Spleen (tissue), 13 donors: Measurements from ENCODE around the gene OR14K1. TPM values are rescaled to one million over a fixed set of nuclear protein-coding genes. Genes with fewer than 3 reads are reported as not detected.
"Not testable (repeated sequence)": the region's sequence is repeated elsewhere in the genome, so short reads cannot be mapped to it uniquely, and the experiment has no call there.

Source experiments
- DNase-seq: peaks from one replicate; pipeline ENCODE4 v3.0.0-alpha.2; 2020
- H3K27ac ChIP-seq, 8 donors: fragments of 200-600 bp; sonication (generic) in 7 of 8; 1 replicate in 4 of 8; 2 replicates in 4 of 8; pipeline versions ENCODE4 v1.5.0 to v1.8.0; 2016 to 2021; ENCODE audit warnings: inconsistent platforms in 4 of 8, mild to moderate bottlenecking in 4 of 8, moderate library complexity in 1 of 8
- H3K27me3 ChIP-seq, 7 donors: fragments of 200-600 bp; sonication (generic) in 6 of 7; replicated peaks in 1 of 7; 1 replicate in 4 of 7; 2 replicates in 3 of 7; pipeline versions ENCODE4 v1.5.0 to v1.8.0; 2016 to 2021; ENCODE audit warnings: inconsistent platforms in 3 of 7, mild to moderate bottlenecking in 1 of 7
- H3K36me3 ChIP-seq, 6 donors: fragments of 200-600 bp; sonication (generic) in 5 of 6; 1 replicate in 4 of 6; 2 replicates in 2 of 6; pipeline versions ENCODE4 v1.5.0 to v1.8.0; 2016 to 2021; ENCODE audit warnings: inconsistent platforms in 2 of 6
- H3K4me1 ChIP-seq, 6 donors: fragments of 200-600 bp; sonication (generic) in 5 of 6; 1 replicate in 3 of 6; 2 replicates in 3 of 6; pipeline versions ENCODE4 v1.5.0 to v1.8.0; 2016 to 2021; ENCODE audit warnings: inconsistent platforms in 3 of 6
- H3K4me3 ChIP-seq, 8 donors: fragments of 200-600 bp; sonication (generic) in 7 of 8; 1 replicate in 4 of 8; 2 replicates in 4 of 8; pipeline versions ENCODE4 v1.5.0 to v1.8.0; 2016 to 2021; ENCODE audit warnings: inconsistent platforms in 4 of 8, mild to moderate bottlenecking in 4 of 8, moderate library complexity in 2 of 8
- H3K9me3 ChIP-seq, 8 donors: fragments of 200-600 bp; sonication (generic) in 7 of 8; 1 replicate in 4 of 8; 2 replicates in 4 of 8; pipeline versions ENCODE4 v1.5.0 to v1.8.0; 2016 to 2021; ENCODE audit warnings: inconsistent platforms in 4 of 8
- CTCF ChIP-seq, 11 experiments: fragments of 200-600 bp in 7 of 11; fragments of 450-650 bp in 4 of 11; sonication (generic) in 4 of 11; IDR thresholded peaks in 8 of 11; conservative IDR thresholded peaks in 3 of 11; 1 replicate in 7 of 11; 2 replicates in 4 of 11; pipeline versions ENCODE4 v1.4.0 to v1.8.0; 2016 to 2021; ENCODE audit warnings: antibody characterized with exemption in 11 of 11, inconsistent platforms in 4 of 11, mild to moderate bottlenecking in 1 of 11
- POLR2A ChIP-seq, 3 donors: fragments of 450-650 bp; IDR thresholded peaks; one replicate each; pipeline ENCODE4 v1.5.1; 2017; ENCODE audit warnings: antibody characterized with exemption in 3 of 3, mild to moderate bottlenecking in 1 of 3
- POLR2AphosphoS5 ChIP-seq, 3 donors: sonication (generic); formaldehyde crosslinking; IDR thresholded peaks; one replicate each; pipeline ENCODE4 v1.5.1; 2017; ENCODE audit warnings: antibody characterized with exemption in 3 of 3
- WGBS, 5 donors: extraction: QIAGEN DNeasy Blood & Tissue Kit in 3 of 5; methylation state at CpG; one replicate each; pipeline versions ENCODE4 v1.1.5 to v1.1.7; 2013 to 2018; 5-methylcytosine and 5-hydroxymethylcytosine counted together
- intact Hi-C: fragments of 100-400 bp; cut with DNase I; formaldehyde crosslinking; loops from one replicate; pipeline ENCODE4 v1.15.0; 2023; ENCODE audit warnings: low total_unique reads
- long read RNA-seq, 2 donors: transcript quantifications; one replicate each; lab custom pipeline, GENCODE V29; 2026
- polyA plus RNA-seq, 3 donors: library from polyadenylated mRNA; stranded (reverse); fragments of 200-250 nt; gene quantifications; one replicate each; pipeline ENCODE4 v1.2.1, GENCODE V29; 2013
- total RNA-seq, 7 donors: library from RNA; depleted of rRNA in 3 of 7; stranded (reverse); fragments of >200 nt in 3 of 7; fragmentation: NEBNext Ultra II Directional in 4 of 7; extraction: Animal tissue kit (Norgen Biotek cat#: 25700) in 4 of 7; gene quantifications; one replicate each; pipeline versions ENCODE4 v1.1.0 to v1.2.1, GENCODE V29; 2016 to 2021
- donor health status: healthy with polysubstance abuse.
- donor health status: DM: no; HTN: no; CAD: no; lungs with moderate emphysema.
- donor health status: DM: no; HTN: no; CAD: no.
- donor health status: Bipolar disorder and iron deficiency.
- donor health status: healthy.
- donor health status: DM: no; HTN: no; CAD: no.
- donor health status: DM: yes; HTN: yes; CAD: no.

Gene OR14K1
- total RNA-seq (under 1 TPM in 2 of 7 donors, not detected in 5; 0.38 to 0.73 TPM), polyA plus RNA-seq (not detected)
- long read RNA-seq, donor 1 = 0 reads
- long read RNA-seq, donor 2 = 0 reads

GRCh38 chr1:247738315-247738714 lies at the start of gene OR14K1:
Gene OR14K1 (plus strand): TSS chr1:247738615. CDS start chr1:247738615, 0 bp downstream.
- DNase-seq = no peak
- Histone ChIP-seq H3K27me3 (peaks cover 0 to 3% (median 0%) of the 10 kb centered on the region in 7 donors), H3K4me1 (no peaks in the 10 kb centered on the region), H3K36me3 (no peaks in the 10 kb centered on the region), H3K27ac (no peak within 1 kb of the TSS), H3K4me3 (no peak within 1 kb of the TSS), H3K9me3 (no peaks in the 10 kb centered on the region)
- WGBS, 5 donors = 96 to 100% (median 98%) methylated on average over 1 of the region's 1 CpG
- TF ChIP-seq POLR2AphosphoS5 (IDR thresholded peaks at IDR 0.05) (no peak), CTCF (IDR thresholded peaks at IDR 0.05 in 8 of 11, conservative IDR thresholded peaks at IDR 0.05 in 3 of 11) (no peak), POLR2A (IDR thresholded peaks at IDR 0.05) (no peak)
- intact Hi-C loops = no loop called here

DNA sequence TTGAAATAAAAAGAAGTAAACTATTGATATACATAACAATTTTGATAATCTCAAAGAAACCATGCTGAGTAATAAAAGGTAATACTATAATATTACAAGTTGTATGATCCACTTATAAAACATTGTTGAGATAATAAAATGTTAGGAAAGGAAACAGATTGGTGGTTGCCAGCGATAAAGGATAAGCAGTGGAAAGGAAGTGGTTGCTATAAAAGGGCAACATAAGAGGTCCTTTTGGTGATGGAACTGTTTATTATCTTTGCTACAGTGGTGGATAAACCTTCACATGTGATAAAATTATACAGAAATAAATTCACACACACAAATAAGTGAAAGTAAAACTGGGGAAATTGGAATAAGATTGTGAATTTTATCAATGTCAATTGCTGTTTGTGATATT lies 37.1 kb upstream of the OR14K1 start:
- no peak overlapping the region for H3K27ac ChIP-seq
- WGBS, 5 donors = 7 to 27% (median 16%) methylated on average over 1 of the region's 1 CpG
- H3K27me3 ChIP-seq = no peaks in the 10 kb centered on the region
- no peak for DNase-seq
- H3K36me3 ChIP-seq = no peaks in the 10 kb centered on the region
- no peak for TF ChIP-seq POLR2A (IDR thresholded peaks at IDR 0.05)
- TF ChIP-seq CTCF (IDR thresholded peaks at IDR 0.05 in 8 of 11, conservative IDR thresholded peaks at IDR 0.05 in 3 of 11) = no peak
- TF ChIP-seq POLR2AphosphoS5 (IDR thresholded peaks at IDR 0.05) = no peak
- intact Hi-C loops = no loop called here
- no peak overlapping the region for H3K4me3 ChIP-seq
- no peaks in the 10 kb centered on the region for H3K4me1 ChIP-seq
- H3K9me3 ChIP-seq = peaks cover 0 to 8% (median 0%) of the 10 kb centered on the region in 8 donors

GRCh38 chr1:247710681-247711080 lies 27.7 kb upstream of the OR14K1 start:
- H3K27ac ChIP-seq, DNase-seq, H3K9me3 ChIP-seq, H3K27me3 ChIP-seq, intact Hi-C loops, H3K36me3 ChIP-seq, H3K4me3 ChIP-seq, H3K4me1 ChIP-seq: not testable (repeated sequence)
- whole genome bisulfite sequencing, 5 donors = 92 to 95% (median 94%) methylated on average over 8 of the region's 8 CpGs

DNA sequence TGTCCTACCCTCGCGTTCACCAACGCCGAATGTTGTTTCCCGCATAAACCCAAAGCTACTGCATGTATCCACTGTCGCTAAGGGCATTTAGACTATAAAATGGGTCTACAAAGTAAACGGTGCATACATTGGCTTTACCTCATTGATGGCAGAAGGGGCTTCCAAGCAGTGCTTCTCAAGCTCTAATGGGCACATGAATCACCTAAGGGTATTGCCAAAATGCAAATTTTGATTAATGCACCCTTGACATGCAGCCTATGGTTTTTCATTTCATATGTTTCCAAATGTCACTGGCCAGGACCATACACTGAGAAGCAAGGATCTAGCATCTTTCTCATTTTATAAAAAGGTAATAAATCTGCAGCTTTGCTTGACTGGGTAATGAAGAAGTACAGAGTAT lies 24.7 kb upstream of the OR14K1 start:
- Histone ChIP-seq H3K4me1 (no peaks in the 10 kb centered on the region), H3K27ac (no peak overlapping the region), H3K9me3 (no peaks in the 10 kb centered on the region), H3K36me3 (no peaks in the 10 kb centered on the region), H3K27me3 (no peaks in the 10 kb centered on the region), H3K4me3 (no peak overlapping the region)
- TF ChIP-seq POLR2A (IDR thresholded peaks at IDR 0.05) (no peak), POLR2AphosphoS5 (IDR thresholded peaks at IDR 0.05) (no peak), CTCF (IDR thresholded peaks at IDR 0.05 in 8 of 11, conservative IDR thresholded peaks at IDR 0.05 in 3 of 11) (no peak)
- intact Hi-C loops = no loop called here
- WGBS, 5 donors = 86 to 96% (median 93%) methylated on average over 7 of the region's 7 CpGs
- no peak for DNase-seq

GRCh38 chr1:247716546-247716945 lies 21.9 kb upstream of the OR14K1 start, which contains the start of gene OR6F1:
Gene OR6F1 (minus strand): TSS chr1:247716646. CDS start chr1:247712755, 3,891 bp downstream.
- no peaks in the 10 kb centered on the region for H3K27me3 ChIP-seq
- H3K27ac ChIP-seq = no peak within 1 kb of the TSS
- TF ChIP-seq POLR2AphosphoS5 (IDR thresholded peaks at IDR 0.05) (no peak), CTCF (IDR thresholded peaks at IDR 0.05 in 8 of 11, conservative IDR thresholded peaks at IDR 0.05 in 3 of 11) (no peak), POLR2A (IDR thresholded peaks at IDR 0.05) (no peak)
- no peak for DNase-seq
- peaks cover 0 to 17% (median 15%) of the 10 kb centered on the region in 8 donors for H3K9me3 ChIP-seq
- H3K4me1 ChIP-seq = no peaks in the 10 kb centered on the region
- WGBS, 5 donors = 83 to 92% (median 87%) methylated on average over 3 of the region's 3 CpGs
- H3K36me3 ChIP-seq = no peaks in the 10 kb centered on the region
- H3K4me3 ChIP-seq = no peak within 1 kb of the TSS
- intact Hi-C loops = no loop called here
